Endothelial cell of umbilical vein (primary cell): ENCODE data around the gene ARHGAP42. TPM values are rescaled to one million over a fixed set of nuclear protein-coding genes. Genes with fewer than 3 reads are reported as not detected.

Experiments used
- BruUV-seq: library from RNA; stranded (reverse); fragments of 400-500 nt; replicated peaks from 2 replicates; lab custom pipeline; 2021; lab: Mats Ljungman, UMichigan
- CTCF ChIA-PET: fragments of 300-600, 350-600 bp; sonication (Branson Sonifier 250); formaldehyde crosslinking; loops from one replicate; lab custom pipeline; 2021; ENCODE audit warnings: antibody characterized with exemption, inconsistent platforms; lab: Charles Lee
- POLR2A ChIA-PET: fragments of 300-600, 350-600 bp; sonication (Branson Sonifier 250); formaldehyde crosslinking; loops from one replicate; lab custom pipeline; 2021; ENCODE audit warnings: antibody characterized with exemption, inconsistent platforms; lab: Charles Lee
- DNase-seq: peaks from one replicate; pipeline ENCODE4 v3.0.0-alpha.2; 2011; ENCODE audit warnings: low read depth, low spot score
- FAIRE-seq: peaks from 2 replicates; lab custom pipeline; 2011; peaks lifted over from hg19 to GRCh38; lab: Jason Lieb, UNC
- H2AFZ ChIP-seq: 2 replicates; pipeline ENCODE4 v1.6.0; 2012; ENCODE audit warnings: low read depth, low read length, control low read depth, inconsistent platforms
- H3K27ac ChIP-seq: 2 replicates; pipeline ENCODE4 v1.5.1; 2011; ENCODE audit warnings: low read depth, mild to moderate bottlenecking, control low read depth, low read length, moderate library complexity; ENCODE audit not compliant: insufficient read depth
- H3K27me3 ChIP-seq, 2 experiments: 2 replicates each; pipeline versions ENCODE4 v1.6.0 to v1.6.1; 2011; ENCODE audit warnings: low read length in 2 of 2, mixed read lengths in 1 of 2; ENCODE audit not compliant: control insufficient read depth in 2 of 2, insufficient read depth in 2 of 2
- H3K36me3 ChIP-seq, 2 experiments: 2 replicates in 1 of 2; 3 replicates in 1 of 2; pipeline ENCODE4 v1.5.1; 2011; ENCODE audit warnings: low read length in 2 of 2, mild to moderate bottlenecking in 1 of 2, moderate library complexity in 1 of 2; ENCODE audit not compliant: control insufficient read depth in 2 of 2, insufficient read depth in 2 of 2; ENCODE audit errors: extremely low read depth in 1 of 2
- H3K4me1 ChIP-seq: 3 replicates; pipeline ENCODE4 v1.5.1; 2011; ENCODE audit warnings: mild to moderate bottlenecking, low read length; ENCODE audit not compliant: control insufficient read depth, insufficient read depth; ENCODE audit errors: extremely low read depth
- H3K4me2 ChIP-seq: 2 replicates; pipeline ENCODE4 v1.6.1; 2011; ENCODE audit warnings: low read length, control low read depth, mixed read lengths; ENCODE audit not compliant: insufficient read depth
- H3K4me3 ChIP-seq, 3 experiments: fragments of 200-600 bp in 1 of 3; sonication (generic), shearing (Covaris generic) in 1 of 3; replicated peaks in 1 of 3; 2 replicates each; pipeline ENCODE4 v1.5.1; 2011 to 2016; ENCODE audit warnings: control low read depth in 3 of 3, low read length in 3 of 3, mild to moderate bottlenecking in 2 of 3, inconsistent platforms in 1 of 3, low read depth in 1 of 3, moderate library complexity in 1 of 3; ENCODE audit not compliant: insufficient read depth in 1 of 3
- H3K79me2 ChIP-seq: 2 replicates; pipeline ENCODE4 v1.6.0; 2012; ENCODE audit warnings: low read length, inconsistent platforms; ENCODE audit not compliant: control insufficient read depth, insufficient read depth
- H3K9ac ChIP-seq: replicated peaks from 2 replicates; pipeline ENCODE3; 2011; ENCODE audit warnings: low read length, control low read depth; ENCODE audit not compliant: insufficient read depth; ENCODE audit errors: extremely low read depth
- H3K9me1 ChIP-seq: replicated peaks from 3 replicates; pipeline ENCODE4 v1.6.0; 2011; ENCODE audit warnings: mild to moderate bottlenecking, low read length; ENCODE audit not compliant: control insufficient read depth, insufficient read depth; ENCODE audit errors: extremely low read depth
- H3K9me3 ChIP-seq: replicated peaks from 2 replicates; pipeline ENCODE4 v1.5.1; 2012; ENCODE audit warnings: low read length, inconsistent platforms; ENCODE audit not compliant: control insufficient read depth, insufficient read depth
- H4K20me1 ChIP-seq: replicated peaks from 2 replicates; pipeline ENCODE3; 2011; ENCODE audit warnings: mild to moderate bottlenecking, low read length; ENCODE audit not compliant: control insufficient read depth, insufficient read depth; ENCODE audit errors: extremely low read depth
- EZH2 ChIP-seq: IDR thresholded peaks from 2 replicates; pipeline ENCODE4 v1.6.1; 2012; ENCODE audit warnings: borderline replicate concordance, low read depth, mild to moderate bottlenecking, moderate library complexity, low read length, inconsistent platforms; ENCODE audit not compliant: severe bottlenecking
- FOS ChIP-seq: IDR thresholded peaks from 2 replicates; pipeline ENCODE4 v1.6.1; 2011; ENCODE audit warnings: mild to moderate bottlenecking, low read length, moderate library complexity, borderline replicate concordance; ENCODE audit not compliant: insufficient read depth
- GATA2 ChIP-seq: IDR thresholded peaks from 2 replicates; pipeline ENCODE4 v1.7.0; 2011; ENCODE audit warnings: low read depth, mild to moderate bottlenecking, moderate library complexity, mixed read lengths, low read length; ENCODE audit not compliant: insufficient read length, insufficient read depth
- JUN ChIP-seq: IDR thresholded peaks from 2 replicates; pipeline ENCODE4 v1.6.1; 2011; ENCODE audit warnings: borderline replicate concordance, low read depth; ENCODE audit not compliant: insufficient read length, insufficient read depth
- MYC ChIP-seq: IDR thresholded peaks from one replicate; pipeline ENCODE4 v1.6.1; 2011; ENCODE audit warnings: mild to moderate bottlenecking, low read depth, low read length
- POLR2A ChIP-seq: IDR thresholded peaks from 2 replicates; pipeline ENCODE4 v1.6.1; 2012; ENCODE audit warnings: low read depth, mild to moderate bottlenecking, control low read depth, low read length
- POLR2AphosphoS5 ChIP-seq: IDR thresholded peaks from 2 replicates; pipeline ENCODE4 v1.6.1; 2012; ENCODE audit warnings: low read depth, mild to moderate bottlenecking, control low read depth, low read length, moderate library complexity; ENCODE audit not compliant: insufficient read depth
- dilution Hi-C: fragments of 300-500 bp; cut with MboI; formaldehyde crosslinking; loops from one replicate; pipeline ENCODE4 v1.15.0; 2019; ENCODE audit warnings: low sequenced_read_pairs; ENCODE audit not compliant: extremely low pct_ligation_motif_present
- intact Hi-C: fragments of 100-400 bp; cut with micrococcal nuclease; formaldehyde crosslinking; loops from one replicate; pipeline ENCODE4 v1.10.0; 2022
- polyA plus RNA-seq, 4 experiments: library from polyadenylated mRNA; depleted of rRNA in 3 of 4; stranded (reverse) in 3 of 4; unstranded in 1 of 4; fragments of >200 nt; gene quantifications; 2 replicates each; pipeline versions ENCODE4 v1.2.1 to v1.2.3, GENCODE V29; 2011 to 2012; ENCODE audit warnings: missing spikeins in 1 of 4
- total RNA-seq: library from RNA; stranded (reverse); gene quantifications from 2 replicates; pipeline ENCODE4 v1.2.3, GENCODE V29; 2021
- TF ChIP-seq, protein P1 (sequence below), 2 donors: IDR thresholded peaks; 1 replicate in 1 of 2; 2 replicates in 1 of 2; pipeline ENCODE4 v1.5.1; 2011; ENCODE audit warnings: low read length in 2 of 2, mild to moderate bottlenecking in 2 of 2, moderate library complexity in 2 of 2, control low read depth in 1 of 2, inconsistent platforms in 1 of 2, low read depth in 1 of 2; ENCODE audit not compliant: insufficient read depth in 1 of 2; ENCODE audit errors: extremely low read depth in 1 of 2
- TF ChIP-seq, protein P2 (sequence below): IDR thresholded peaks from 2 replicates; pipeline ENCODE4 v1.6.1; 2011; ENCODE audit not compliant: insufficient read depth, insufficient read length

ARHGAP42 gene
- total and polyA plus RNA-seq, 2 donors (not counting 3 experiments of a cell fraction or from before 2014, with no cell fraction given), result 1.8 to 2.4 TPM

DNA sequence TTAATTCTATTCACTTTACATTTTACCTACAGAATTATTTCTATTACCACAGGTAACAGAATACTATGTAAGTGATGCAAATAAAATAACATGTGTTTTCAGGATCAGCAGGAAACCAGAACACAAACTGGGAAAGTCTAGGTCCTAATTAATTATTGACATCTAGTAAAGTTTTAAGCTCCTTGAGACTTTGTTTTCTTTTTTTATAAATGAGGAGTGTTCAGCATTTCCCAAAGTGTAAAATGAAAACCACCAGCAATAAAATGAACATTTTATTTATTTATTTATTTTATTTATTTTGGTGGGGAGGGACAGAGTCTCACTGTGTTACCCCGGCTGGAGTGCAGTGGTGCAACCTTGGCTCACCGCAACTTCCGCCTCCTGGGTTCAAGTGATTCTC lies 123.6 kb downstream of the ARHGAP42 start:
- no peak overlapping the region for H3K4me3 ChIP-seq
- H3K79me2 ChIP-seq, result no peaks in the 10 kb centered on the region
- H3K9me1 ChIP-seq, result no peaks in the 10 kb centered on the region
- no peaks in the 10 kb centered on the region for H3K36me3 ChIP-seq
- BruUV-seq, result no TSS peak
- POLR2A ChIA-PET, result no interaction called here
- CTCF ChIA-PET, result interaction anchor here (1.3 to 1.9 kb wide), 2 partner anchors 8 to 123 kb away, joined by 3 to 5 read pairs; no protein-coding TSS in a partner anchor
- no peaks in the 10 kb centered on the region for H3K9me3 ChIP-seq
- no peak overlapping the region for H3K9ac ChIP-seq
- no peaks in the 10 kb centered on the region for H4K20me1 ChIP-seq
- intact Hi-C loops (no loop called here), dilution Hi-C loops (no loop called here)
- no peak for DNase-seq
- no peaks in the 10 kb centered on the region for H3K27me3 ChIP-seq
- TF ChIP-seq GATA2 (no peak), MYC (no peak), EZH2 (no peak)
- H3K4me1 ChIP-seq, result peaks cover 14% of the 10 kb centered on the region
- FAIRE-seq, result no peak
- H2AFZ ChIP-seq, result no peak overlapping the region
- no peak overlapping the region for H3K4me2 ChIP-seq
- H3K27ac ChIP-seq, result no peak overlapping the region

DNA sequence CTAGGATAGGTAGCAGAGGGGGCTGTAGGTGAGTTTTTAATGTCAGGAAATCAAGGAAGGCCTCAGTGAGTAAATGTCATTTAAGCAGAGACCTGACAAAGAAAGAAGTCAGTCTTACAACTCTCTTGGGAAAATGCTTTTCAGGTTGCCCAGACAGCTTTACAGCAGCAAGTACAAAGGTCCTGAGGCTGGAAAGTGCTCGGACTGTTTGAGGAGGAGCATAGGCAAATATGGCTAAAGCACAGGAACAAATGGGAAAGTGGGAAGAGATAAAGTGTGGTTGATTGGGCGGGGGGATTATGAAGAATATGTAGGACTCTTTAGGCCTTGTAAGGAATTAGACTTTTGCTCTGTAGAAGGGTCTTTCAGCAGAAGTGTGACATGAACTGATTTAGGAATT lies 125.4 kb downstream of the ARHGAP42 start:
- H3K4me3 ChIP-seq, result no peak overlapping the region
- CTCF ChIA-PET, result interaction anchor here (1.2 to 1.9 kb wide), 2 partner anchors 8 to 125 kb away, joined by 3 to 5 read pairs; no protein-coding TSS in a partner anchor
- no TSS peak for BruUV-seq
- H3K27me3 ChIP-seq, result no peaks in the 10 kb centered on the region
- TF ChIP-seq, protein P1, sequence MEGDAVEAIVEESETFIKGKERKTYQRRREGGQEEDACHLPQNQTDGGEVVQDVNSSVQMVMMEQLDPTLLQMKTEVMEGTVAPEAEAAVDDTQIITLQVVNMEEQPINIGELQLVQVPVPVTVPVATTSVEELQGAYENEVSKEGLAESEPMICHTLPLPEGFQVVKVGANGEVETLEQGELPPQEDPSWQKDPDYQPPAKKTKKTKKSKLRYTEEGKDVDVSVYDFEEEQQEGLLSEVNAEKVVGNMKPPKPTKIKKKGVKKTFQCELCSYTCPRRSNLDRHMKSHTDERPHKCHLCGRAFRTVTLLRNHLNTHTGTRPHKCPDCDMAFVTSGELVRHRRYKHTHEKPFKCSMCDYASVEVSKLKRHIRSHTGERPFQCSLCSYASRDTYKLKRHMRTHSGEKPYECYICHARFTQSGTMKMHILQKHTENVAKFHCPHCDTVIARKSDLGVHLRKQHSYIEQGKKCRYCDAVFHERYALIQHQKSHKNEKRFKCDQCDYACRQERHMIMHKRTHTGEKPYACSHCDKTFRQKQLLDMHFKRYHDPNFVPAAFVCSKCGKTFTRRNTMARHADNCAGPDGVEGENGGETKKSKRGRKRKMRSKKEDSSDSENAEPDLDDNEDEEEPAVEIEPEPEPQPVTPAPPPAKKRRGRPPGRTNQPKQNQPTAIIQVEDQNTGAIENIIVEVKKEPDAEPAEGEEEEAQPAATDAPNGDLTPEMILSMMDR (IDR thresholded peaks at IDR 0.05; ENCODE audit: extremely low read depth in 1 of 2, insufficient read depth in 1 of 2, low read depth in 1 of 2, low read length in 2 of 2), result no peak
- no peak for TF ChIP-seq FOS
- no peak for TF ChIP-seq POLR2A
- TF ChIP-seq MYC, result no peak
- TF ChIP-seq JUN, result no peak
- TF ChIP-seq, protein P2, sequence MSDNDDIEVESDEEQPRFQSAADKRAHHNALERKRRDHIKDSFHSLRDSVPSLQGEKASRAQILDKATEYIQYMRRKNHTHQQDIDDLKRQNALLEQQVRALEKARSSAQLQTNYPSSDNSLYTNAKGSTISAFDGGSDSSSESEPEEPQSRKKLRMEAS, result no peak
- no peak for TF ChIP-seq EZH2
- TF ChIP-seq POLR2AphosphoS5, result no peak
- POLR2A ChIA-PET, result no interaction called here
- no peaks in the 10 kb centered on the region for H3K9me1 ChIP-seq
- H3K79me2 ChIP-seq, result no peaks in the 10 kb centered on the region
- peaks cover 22% of the 10 kb centered on the region for H3K4me1 ChIP-seq
- H2AFZ ChIP-seq, result no peak overlapping the region
- no peaks in the 10 kb centered on the region for H3K36me3 ChIP-seq
- no peak overlapping the region for H3K9ac ChIP-seq
- no peak overlapping the region for H3K27ac ChIP-seq
- dilution Hi-C loops, result no loop called here
- no peak overlapping the region for H3K4me2 ChIP-seq
- no peaks in the 10 kb centered on the region for H4K20me1 ChIP-seq
- H3K9me3 ChIP-seq, result no peaks in the 10 kb centered on the region
- FAIRE-seq (no peak), DNase-seq (no peak)
- intact Hi-C loops, result no loop called here
